CD4-positive, alpha-beta T cell (primary cell): ENCODE results near the gene FRY. TPM values are rescaled to one million over a fixed set of nuclear protein-coding genes. Genes with fewer than 3 reads are reported as not detected.

Source experiments
- ATAC-seq: fragments of 200-7000 bp; cut with Tn5 transposase; one replicate; pipeline ENCODE4 v1.10.0; 2022; ENCODE audit warnings: mild to moderate bottlenecking; ENCODE audit not compliant: poor library complexity
- CTCF ChIA-PET: fragments of 350-600 bp; sonication (Branson Sonifier 250); formaldehyde crosslinking; loops from one replicate; lab custom pipeline; 2021; ENCODE audit warnings: antibody characterized with exemption, inconsistent platforms; lab: Charles Lee
- POLR2A ChIA-PET: fragments of 350-600 bp; sonication (Branson Sonifier 250); formaldehyde crosslinking; loops from one replicate; lab custom pipeline; 2021; ENCODE audit warnings: antibody characterized with exemption, inconsistent platforms; lab: Charles Lee
- DNase-seq, 14 experiments: peaks; one replicate each; pipeline ENCODE4 v3.0.0-alpha.2; 2013 to 2020; ENCODE audit warnings: mixed read lengths in 2 of 14
- H3K27ac ChIP-seq, 2 donors: one replicate each; pipeline versions ENCODE4 v1.5.1 to v1.7.0; 2013; ENCODE audit warnings: low read length in 2 of 2, low read depth in 1 of 2, mild to moderate bottlenecking in 1 of 2
- H3K27me3 ChIP-seq, 2 experiments: 1 replicate in 1 of 2; 2 replicates in 1 of 2; pipeline versions ENCODE4 v1.6.1 to v1.7.0; 2013; ENCODE audit warnings: low read length in 2 of 2, control low read depth in 1 of 2, mild to moderate bottlenecking in 1 of 2, moderate library complexity in 1 of 2; ENCODE audit not compliant: insufficient read depth in 2 of 2, control insufficient read depth in 1 of 2
- H3K36me3 ChIP-seq: one replicate; pipeline ENCODE4 v1.6.1; 2013; ENCODE audit warnings: low read length, control low read depth; ENCODE audit not compliant: insufficient read depth
- H3K4me1 ChIP-seq: one replicate; pipeline ENCODE4 v1.6.1; 2013; ENCODE audit warnings: low read length, control low read depth; ENCODE audit not compliant: insufficient read depth
- H3K4me3 ChIP-seq: one replicate; pipeline ENCODE4 v1.5.1; 2013; ENCODE audit warnings: mild to moderate bottlenecking, low read length, moderate library complexity
- H3K9me3 ChIP-seq, 2 experiments: 1 replicate in 1 of 2; 2 replicates in 1 of 2; pipeline versions ENCODE4 v1.6.1 to v1.7.0; 2013; ENCODE audit warnings: low read length in 2 of 2, mild to moderate bottlenecking in 2 of 2, control low read depth in 1 of 2, moderate library complexity in 1 of 2; ENCODE audit not compliant: control insufficient read depth in 1 of 2, insufficient read depth in 1 of 2
- H3K27ac Mint-ChIP-seq: one replicate; pipeline ENCODE4 v1.8.0; 2020; ENCODE audit warnings: mixed read lengths
- H3K27me3 Mint-ChIP-seq: one replicate; pipeline ENCODE4 v1.8.0; 2021; ENCODE audit warnings: mixed read lengths
- H3K36me3 Mint-ChIP-seq: one replicate; pipeline ENCODE4 v1.8.0; 2021; ENCODE audit warnings: low read depth, mixed read lengths
- H3K4me1 Mint-ChIP-seq: one replicate; pipeline ENCODE4 v1.8.0; 2021; ENCODE audit warnings: low read depth, mixed read lengths
- H3K4me3 Mint-ChIP-seq: one replicate; pipeline ENCODE4 v1.8.0; 2020; ENCODE audit warnings: mild to moderate bottlenecking, mixed read lengths
- H3K9me3 Mint-ChIP-seq: one replicate; pipeline ENCODE4 v1.8.0; 2020; ENCODE audit warnings: mixed read lengths
- CTCF ChIP-seq: fragments of 200-600 bp; IDR thresholded peaks from one replicate; pipeline ENCODE4 v1.8.0; 2022; ENCODE audit warnings: antibody characterized with exemption, mild to moderate bottlenecking
- intact Hi-C, 2 experiments: fragments of 100-400 bp; cut with DNase I in 1 of 2; cut with micrococcal nuclease in 1 of 2; formaldehyde crosslinking; loops; one replicate each; pipeline versions ENCODE4 v1.15.1 to v1.9.0; 2023 to 2025; cut with DNase I, micrococcal nuclease
- total RNA-seq, 174 experiments: library from RNA in 2 of 174; stranded (reverse) in 2 of 174; gene quantifications; one replicate each; pipeline ENCODE4 v1.2.3 and lab custom pipeline; 2021 to 2026

Gene FRY
- total RNA-seq, 2 experiments from 2014 or later = 13.7 to 18.4 TPM

DNA sequence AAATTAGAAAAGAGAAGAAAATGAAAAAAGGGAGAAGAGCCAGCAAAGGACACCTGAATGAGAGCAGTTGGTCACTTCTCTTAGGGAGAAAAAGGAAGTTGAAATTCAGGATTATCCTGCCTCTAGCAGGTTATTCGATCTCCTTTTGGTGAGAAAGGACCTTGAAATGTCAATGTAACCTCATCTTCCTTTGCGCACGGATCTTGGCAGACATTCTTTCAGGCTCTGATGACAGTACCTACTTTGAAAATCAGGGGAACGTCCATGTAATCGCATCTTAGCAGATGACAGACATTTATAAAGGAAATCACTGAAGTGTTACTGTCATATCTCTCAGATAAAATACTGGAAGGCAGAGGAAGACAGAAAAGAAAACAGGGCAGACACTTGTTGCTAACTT is 36.7 kb downstream of the FRY start:
- H3K27ac ChIP-seq = no peak overlapping the region
- H3K4me3 ChIP-seq = no peak overlapping the region
- Mint-ChIP-seq H3K36me3 (no peaks in the 10 kb centered on the region), H3K27me3 (no peaks in the 10 kb centered on the region), H3K27ac (no peak overlapping the region), H3K4me1 (no peaks in the 10 kb centered on the region), H3K4me3 (no peak overlapping the region), H3K9me3 (no peaks in the 10 kb centered on the region)
- TF ChIP-seq CTCF = no peak
- ATAC-seq (no peak), DNase-seq (no peak)
- POLR2A ChIA-PET = no interaction called here
- intact Hi-C loops = no loop called here
- no peaks in the 10 kb centered on the region for H3K4me1 ChIP-seq
- no peaks in the 10 kb centered on the region for H3K27me3 ChIP-seq
- CTCF ChIA-PET = no interaction called here
- H3K9me3 ChIP-seq = no peaks in the 10 kb centered on the region
- H3K36me3 ChIP-seq = no peaks in the 10 kb centered on the region

DNA sequence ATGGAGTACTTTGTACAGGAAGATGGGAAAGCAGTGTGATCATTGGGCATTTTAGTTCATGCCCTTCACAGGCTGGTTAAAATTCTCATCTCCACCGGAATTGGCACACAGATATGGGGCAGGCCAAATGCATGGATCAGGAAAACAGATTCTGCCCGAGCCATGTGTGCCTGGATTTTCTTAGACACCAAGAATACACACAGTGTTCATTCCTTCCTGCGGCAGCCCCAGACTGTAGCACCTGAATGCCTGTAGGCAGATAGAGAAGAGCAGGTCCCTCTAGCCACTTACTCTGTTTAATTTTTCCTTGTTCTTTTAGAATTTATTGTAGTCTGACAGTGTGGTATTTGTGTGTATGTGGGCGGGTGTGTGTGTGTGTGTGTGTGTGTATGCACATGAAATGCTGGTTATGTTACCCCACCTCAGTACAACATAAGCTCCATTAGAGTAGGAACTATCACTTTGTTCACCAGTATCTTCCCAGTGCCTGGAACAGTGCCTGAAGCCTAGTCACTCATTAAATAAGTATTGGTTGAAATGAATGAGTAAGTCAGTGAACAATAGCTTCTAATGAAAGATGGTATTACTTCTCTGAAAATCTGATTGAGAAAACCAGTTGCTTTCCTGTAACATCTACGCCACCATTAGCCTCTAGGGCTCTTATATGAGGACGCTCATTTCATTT is 41.7 kb downstream of the FRY start:
- Histone ChIP-seq H3K27ac (no peak overlapping the region), H3K27me3 (no peaks in the 10 kb centered on the region), H3K4me3 (no peak overlapping the region), H3K36me3 (no peaks in the 10 kb centered on the region), H3K4me1 (no peaks in the 10 kb centered on the region), H3K9me3 (no peaks in the 10 kb centered on the region)
- TF ChIP-seq CTCF = no peak
- POLR2A ChIA-PET = no interaction called here
- no peak for DNase-seq
- Mint-ChIP-seq H3K27me3 (no peaks in the 10 kb centered on the region), H3K36me3 (no peaks in the 10 kb centered on the region), H3K9me3 (no peaks in the 10 kb centered on the region), H3K27ac (no peak overlapping the region), H3K4me1 (no peaks in the 10 kb centered on the region), H3K4me3 (no peak overlapping the region)
- intact Hi-C loops = no loop called here
- CTCF ChIA-PET = no interaction called here
- ATAC-seq = no peak

DNA sequence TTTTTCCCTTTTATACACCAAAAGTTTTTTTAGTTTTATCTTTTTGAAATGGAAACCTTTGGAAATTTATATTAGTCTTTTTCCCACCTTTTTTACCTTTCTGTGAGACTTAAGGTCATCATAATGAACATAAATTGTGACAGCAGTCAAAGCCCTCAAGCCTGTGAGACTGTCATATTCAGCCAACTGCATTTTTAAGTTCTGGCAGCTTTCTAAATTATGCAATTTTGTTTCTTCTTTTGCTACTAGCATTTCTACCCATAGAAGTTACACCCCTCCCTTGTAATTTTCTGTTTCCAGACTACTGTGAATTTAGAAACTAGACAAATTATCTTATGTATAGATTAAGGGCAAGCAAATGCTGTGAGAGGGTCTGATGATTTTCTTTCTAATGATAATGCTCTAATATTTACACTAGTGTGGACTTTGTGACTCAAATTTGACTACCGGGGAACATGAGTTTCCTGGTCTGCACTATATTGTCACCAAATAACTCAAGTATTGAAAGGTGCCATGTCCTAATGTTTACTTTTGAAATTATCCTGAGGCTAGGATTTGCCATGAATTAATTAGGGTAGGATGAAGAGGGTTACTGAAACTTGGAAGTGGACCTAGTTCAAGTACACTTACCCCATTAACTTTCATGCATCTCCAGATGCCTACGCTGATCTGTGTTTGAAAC is 43.7 kb downstream of the FRY start:
- Mint-ChIP-seq H3K4me1 (no peaks in the 10 kb centered on the region), H3K27me3 (no peaks in the 10 kb centered on the region), H3K27ac (no peak overlapping the region), H3K9me3 (no peaks in the 10 kb centered on the region), H3K36me3 (peaks cover 4% of the 10 kb centered on the region), H3K4me3 (no peak overlapping the region)
- intact Hi-C loops = no loop called here
- DNase-seq = no peak
- no peak overlapping the region for H3K27ac ChIP-seq
- no peak for ATAC-seq
- ChIA-PET POLR2A (no interaction called here), CTCF (no interaction called here)
- no peaks in the 10 kb centered on the region for H3K27me3 ChIP-seq
- TF ChIP-seq CTCF = no peak
- no peak overlapping the region for H3K4me3 ChIP-seq
- no peaks in the 10 kb centered on the region for H3K9me3 ChIP-seq
- no peaks in the 10 kb centered on the region for H3K36me3 ChIP-seq
- no peaks in the 10 kb centered on the region for H3K4me1 ChIP-seq
